Glomerular endothelial cell (primary cell): ENCODE results near the gene TPPP2. TPM values are rescaled to one million over a fixed set of nuclear protein-coding genes. Genes with fewer than 3 reads are reported as not detected.

Experiments used
- DNase-seq: peaks from one replicate; pipeline ENCODE4 v3.0.0-alpha.2; 2011; ENCODE audit warnings: low read depth, low spot score; ENCODE audit errors: extremely low read depth
- total RNA-seq: library from RNA; depleted of rRNA; stranded (reverse); fragments of >200 nt; gene quantifications from 2 replicates; pipeline ENCODE4 v1.2.3, GENCODE V29; 2015

The TPPP2 gene
- total RNA-seq, 1 donor from 2014 or later: not detected

GRCh38 chr14:21073921-21074320, 43.9 kb downstream of the TPPP2 start:
- DNase-seq: no peak

GRCh38 chr14:21074398-21075272, 44.6 kb downstream of the TPPP2 start:
- no peak for DNase-seq

- DNase-seq: no peak
These were observed 45.9 kb downstream of the TPPP2 start for GRCh38 chr14:21075719-21076437.

- DNase-seq: no peak
These were observed 47.7 kb downstream of the TPPP2 start for GRCh38 chr14:21077672-21078071.

- no peak for DNase-seq
These were observed 48.3 kb downstream of the TPPP2 start for GRCh38 chr14:21078287-21078686.

- no peak for DNase-seq
These were observed 48.7 kb downstream of the TPPP2 start for GRCh38 chr14:21078726-21079125.

GRCh38 chr14:21081521-21082142, 51.6 kb downstream of the TPPP2 start:
- no peak for DNase-seq

Other genes starting within 250 kb of the TPPP2 start
- 0.29 and 0.34 TPM in 2 replicates for gene RNASE6, start 248.9 kb upstream of the TPPP2 start, total RNA-seq
- 215 and 387 TPM in 2 replicates for gene RNASE1, start 227.4 kb upstream of the TPPP2 start, total RNA-seq
- gene RNASE3, start 138.8 kb upstream of the TPPP2 start, total RNA-seq: not detected in 2 replicates
- not detected in 2 replicates for gene RNASE2, start 74.7 kb upstream of the TPPP2 start, total RNA-seq
- gene METTL17, start 40.2 kb upstream of the TPPP2 start, total RNA-seq: 47.3 and 62.2 TPM in 2 replicates
- gene SLC39A2, start 30.9 kb upstream of the TPPP2 start, total RNA-seq: not detected in 2 replicates
- 2.6 and 3.1 TPM in 2 replicates for gene NDRG2, start 5.2 kb upstream of the TPPP2 start, total RNA-seq
- not detected in 2 replicates for gene RNASE13, start 4.6 kb downstream of the TPPP2 start, total RNA-seq
- gene RNASE7, start 12.1 kb downstream of the TPPP2 start, total RNA-seq: not detected in 2 replicates
- gene RNASE8, start 27.6 kb downstream of the TPPP2 start, total RNA-seq: not detected in 2 replicates
- gene ARHGEF40, start 40.1 kb downstream of the TPPP2 start, total RNA-seq: 20.4 and 22.0 TPM in 2 replicates
- 20.9 and 39.1 TPM in 2 replicates for gene ZNF219, start 68.4 kb downstream of the TPPP2 start, total RNA-seq
- 0.19 TPM in 1 of 2 replicates, not detected in the other for gene TMEM253, start 70.8 kb downstream of the TPPP2 start, total RNA-seq
- not detected in 2 replicates for gene OR5AU1, start 125.8 kb downstream of the TPPP2 start, total RNA-seq
- gene HNRNPC, start 239.2 kb downstream of the TPPP2 start, total RNA-seq: 537 and 719 TPM in 2 replicates
- not detected in 2 replicates for gene RPGRIP1, start 249.9 kb downstream of the TPPP2 start, total RNA-seq